Epithelial cell of proximal tubule (primary cell): ENCODE results near the gene SERGEF. TPM values are rescaled to one million over a fixed set of nuclear protein-coding genes. Genes with fewer than 3 reads are reported as not detected.
A peak's percentile ranks its signal among the peaks of the same experiment; 100 is the strongest.

ENCODE experiments used
- DNase-seq: peaks from one replicate; pipeline ENCODE4 v3.0.0-alpha.2; 2011; ENCODE audit warnings: low read depth
- H3K4me3 ChIP-seq: 2 replicates; pipeline ENCODE4 v1.5.1; 2011; ENCODE audit warnings: low read depth, mild to moderate bottlenecking, low read length
- total RNA-seq: library from RNA; depleted of rRNA; stranded (reverse); fragments of >200 nt; gene quantifications from 2 replicates; pipeline ENCODE4 v1.2.3, GENCODE V29; 2015
- TF ChIP-seq, protein P1 (sequence below): conservative IDR thresholded peaks from 2 replicates; pipeline ENCODE4 v1.5.1; 2012; ENCODE audit warnings: low read depth, mild to moderate bottlenecking, low read length

The SERGEF gene
- total RNA-seq, 1 donor from 2014 or later, result 30.6 TPM

DNA sequence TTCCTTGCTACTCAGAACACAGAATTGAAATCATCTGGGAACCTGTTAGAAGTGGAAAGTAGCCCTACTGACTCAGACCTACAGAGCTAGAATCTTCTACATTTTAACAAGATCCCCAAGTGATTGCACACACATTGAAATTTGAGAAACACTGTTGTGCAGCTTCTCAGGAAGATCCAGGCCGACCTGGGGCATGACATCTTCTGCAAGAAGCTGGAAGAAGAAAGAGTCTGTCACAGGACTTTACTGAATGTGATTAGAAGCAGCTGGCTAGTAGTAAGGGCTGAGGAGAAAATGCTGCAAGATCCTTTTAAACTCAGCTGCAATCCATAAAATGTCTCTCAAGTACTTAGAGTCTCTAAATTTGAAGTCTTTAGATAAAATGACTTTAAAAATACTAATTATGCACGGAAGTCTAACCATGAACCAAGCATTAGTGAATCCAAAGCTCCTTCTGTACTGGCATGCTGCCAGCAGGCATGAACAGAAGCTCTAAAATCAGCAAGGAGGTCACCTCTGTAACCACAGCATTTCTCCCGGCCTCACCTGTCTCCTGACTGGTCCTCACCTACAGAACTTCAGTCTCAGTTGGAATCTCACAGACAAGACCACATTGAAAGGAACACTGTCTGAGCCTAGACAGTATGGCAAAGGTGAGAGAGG, 85.0 kb downstream of the SERGEF start:
- TF ChIP-seq, protein P1, sequence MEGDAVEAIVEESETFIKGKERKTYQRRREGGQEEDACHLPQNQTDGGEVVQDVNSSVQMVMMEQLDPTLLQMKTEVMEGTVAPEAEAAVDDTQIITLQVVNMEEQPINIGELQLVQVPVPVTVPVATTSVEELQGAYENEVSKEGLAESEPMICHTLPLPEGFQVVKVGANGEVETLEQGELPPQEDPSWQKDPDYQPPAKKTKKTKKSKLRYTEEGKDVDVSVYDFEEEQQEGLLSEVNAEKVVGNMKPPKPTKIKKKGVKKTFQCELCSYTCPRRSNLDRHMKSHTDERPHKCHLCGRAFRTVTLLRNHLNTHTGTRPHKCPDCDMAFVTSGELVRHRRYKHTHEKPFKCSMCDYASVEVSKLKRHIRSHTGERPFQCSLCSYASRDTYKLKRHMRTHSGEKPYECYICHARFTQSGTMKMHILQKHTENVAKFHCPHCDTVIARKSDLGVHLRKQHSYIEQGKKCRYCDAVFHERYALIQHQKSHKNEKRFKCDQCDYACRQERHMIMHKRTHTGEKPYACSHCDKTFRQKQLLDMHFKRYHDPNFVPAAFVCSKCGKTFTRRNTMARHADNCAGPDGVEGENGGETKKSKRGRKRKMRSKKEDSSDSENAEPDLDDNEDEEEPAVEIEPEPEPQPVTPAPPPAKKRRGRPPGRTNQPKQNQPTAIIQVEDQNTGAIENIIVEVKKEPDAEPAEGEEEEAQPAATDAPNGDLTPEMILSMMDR, result no peak
- no peak overlapping the region for H3K4me3 ChIP-seq
- DNase-seq, result no peak

- TF ChIP-seq, protein P1, result no peak
- DNase-seq, result no peak
- H3K4me3 ChIP-seq, result no peak overlapping the region
Measured at GRCh38 chr11:17927041-17927440, 85.8 kb downstream of the SERGEF start.

- no peak for DNase-seq
- TF ChIP-seq, protein P1, result no peak
- H3K4me3 ChIP-seq, result no peak overlapping the region
Measured at GRCh38 chr11:17924713-17925112, 88.1 kb downstream of the SERGEF start.

DNA sequence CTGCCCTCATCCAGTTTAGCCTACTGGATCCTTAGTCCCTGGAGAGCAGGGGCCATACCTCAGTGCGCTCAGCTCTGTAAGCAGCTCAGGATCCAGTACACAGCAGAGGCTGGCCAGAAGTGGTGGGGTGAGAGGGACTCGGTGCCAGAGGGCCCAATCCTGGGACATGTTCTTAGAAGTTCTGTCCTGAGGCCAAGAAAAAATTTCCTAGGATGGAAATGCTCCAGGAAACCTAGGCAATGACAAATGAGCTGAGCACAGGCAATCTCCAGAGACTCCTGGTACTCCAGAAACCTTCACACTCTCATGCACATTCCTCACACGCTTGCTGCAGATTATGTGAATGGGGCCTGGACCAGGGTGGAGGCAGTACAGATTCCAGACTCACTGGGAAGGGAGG, 89.6 kb downstream of the SERGEF start:
- H3K4me3 ChIP-seq, result no peak overlapping the region
- DNase-seq, result no peak
- TF ChIP-seq, protein P1, result no peak

- DNase-seq, result no peak
- TF ChIP-seq, protein P1, result no peak
- H3K4me3 ChIP-seq, result no peak overlapping the region
Measured at GRCh38 chr11:17922416-17922788, 90.4 kb downstream of the SERGEF start.

- DNase-seq, result peak; percentile 26
- TF ChIP-seq, protein P1, result no peak
Measured at GRCh38 chr11:17921659-17922415, 91.0 kb downstream of the SERGEF start.

DNA sequence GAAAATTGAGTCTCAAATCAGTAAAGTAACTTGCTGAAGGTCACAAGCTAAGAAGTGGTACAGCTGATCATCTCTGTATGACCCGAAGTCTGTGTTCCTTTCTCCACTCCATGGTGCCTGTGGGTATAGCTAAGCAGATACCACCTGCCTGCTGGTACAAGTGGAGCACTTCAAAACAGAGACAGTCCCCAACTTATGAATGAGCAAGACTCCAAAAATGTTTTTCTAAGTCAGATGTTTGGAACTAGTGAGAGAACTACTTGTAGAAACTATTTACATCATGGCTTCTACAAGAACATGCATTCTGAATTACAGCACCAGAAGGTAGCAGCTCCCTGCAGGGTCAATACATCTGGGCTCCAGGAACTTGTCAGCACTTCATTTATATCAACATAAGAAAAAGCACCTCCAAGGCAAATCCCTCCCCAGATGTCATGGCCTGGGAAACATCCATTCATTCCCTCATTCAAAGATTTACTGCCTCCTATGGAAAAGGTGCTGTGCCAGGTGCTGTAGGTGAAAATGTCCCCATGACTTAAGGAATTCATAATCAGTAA, 94.7 kb downstream of the SERGEF start:
- DNase-seq, result no peak
- no peak overlapping the region for H3K4me3 ChIP-seq
- TF ChIP-seq, protein P1, result no peak

More at GRCh38 chr11:17921659-17922415, 91.0 kb downstream of the SERGEF start:
- no peak overlapping the region for H3K4me3 ChIP-seq
